Tibial artery (tissue), 4 donors: ENCODE results near the gene GSK3A.
"Not testable (repeated sequence)": the region's sequence is repeated elsewhere in the genome, so short reads cannot be mapped to it uniquely, and the experiment has no call there.

Source experiments
- DNase-seq, 2 donors: peaks; one replicate each; pipeline ENCODE4 v3.0.0-alpha.2; 2019
- H3K27ac ChIP-seq, 2 donors: fragments of 200-600 bp; sonication (generic) in 1 of 2; 1 replicate in 1 of 2; 2 replicates in 1 of 2; pipeline ENCODE4 v1.5.1; 2018 to 2019; ENCODE audit warnings: mild to moderate bottlenecking in 1 of 2
- H3K27me3 ChIP-seq, 2 donors: fragments of 200-600 bp; sonication (generic) in 1 of 2; one replicate each; pipeline versions ENCODE4 v1.5.1 to v1.6.0; 2016 to 2019
- H3K36me3 ChIP-seq, 3 donors: fragments of 200-600 bp; sonication (generic) in 2 of 3; one replicate each; pipeline ENCODE4 v1.5.1; 2016 to 2019; ENCODE audit warnings: mild to moderate bottlenecking in 2 of 3
- H3K4me1 ChIP-seq, 4 donors: fragments of 200-600 bp; sonication (generic) in 2 of 4; 1 replicate in 3 of 4; 2 replicates in 1 of 4; pipeline ENCODE4 v1.5.1; 2016 to 2019
- H3K4me3 ChIP-seq, 2 donors: fragments of 200-600 bp; sonication (generic) in 1 of 2; 1 replicate in 1 of 2; 2 replicates in 1 of 2; pipeline ENCODE4 v1.5.1; 2018 to 2019; ENCODE audit warnings: mild to moderate bottlenecking in 2 of 2
- H3K9me3 ChIP-seq, 3 donors: fragments of 200-600 bp; sonication (generic) in 1 of 3; one replicate each; pipeline ENCODE4 v1.5.1; 2016 to 2019
- intact Hi-C: fragments of 100-400 bp; cut with DNase I; formaldehyde crosslinking; loops from one replicate; pipeline ENCODE4 v1.15.0; 2023; ENCODE audit warnings: low total_unique reads
- TF ChIP-seq, protein P1 (sequence below), 2 experiments: fragments of 200-600 bp in 1 of 2; fragments of 450-650 bp in 1 of 2; IDR thresholded peaks; one replicate each; pipeline ENCODE4 v1.5.1; 2017 to 2019; ENCODE audit warnings: antibody characterized with exemption in 2 of 2, mild to moderate bottlenecking in 1 of 2, moderate library complexity in 1 of 2

Gene GSK3A

DNA sequence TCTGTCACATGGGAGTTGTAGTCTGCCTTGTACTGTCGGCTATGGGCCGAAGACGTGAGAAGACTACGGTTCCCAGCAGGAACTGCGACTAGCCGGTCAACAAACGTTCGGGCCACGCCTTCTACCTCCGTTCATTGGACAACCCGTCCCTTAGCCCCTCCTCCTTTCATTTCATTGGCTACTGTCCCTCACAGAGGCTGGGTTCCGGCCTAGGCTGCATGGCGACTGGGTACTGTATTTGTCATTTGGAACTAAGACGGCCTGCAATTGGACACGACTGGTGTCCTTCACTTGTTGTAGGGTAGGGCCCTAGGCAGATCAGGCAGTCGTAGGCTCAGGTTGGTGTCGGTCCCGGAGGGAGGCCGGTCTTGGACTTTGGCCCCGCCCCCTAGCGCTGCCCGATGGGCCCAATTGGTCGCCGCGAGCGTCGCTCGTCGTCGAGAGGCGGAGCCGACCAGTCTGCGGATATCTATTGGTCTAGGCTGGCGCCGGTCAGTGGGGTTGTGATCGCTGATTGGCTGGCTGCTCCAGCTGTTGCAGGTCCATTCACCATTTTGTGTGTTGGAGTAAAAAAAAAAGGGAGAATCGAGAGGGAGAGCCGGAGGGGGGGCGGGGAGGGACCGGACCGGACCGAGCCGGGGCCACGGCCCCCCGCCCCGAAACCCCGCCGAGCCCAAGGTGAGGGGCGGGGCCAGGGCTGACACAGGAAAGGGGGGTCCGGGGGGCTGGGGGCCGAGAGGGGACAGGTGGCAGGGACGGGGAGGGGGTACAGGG, 26.5 kb upstream of the GSK3A start, which contains the start of gene CIC:
Gene CIC, plus strand, starts transcription at position 549 of the 774 bp plus-strand sequence. CDS start 2,532 bp downstream, outside the sequence.
- Histone ChIP-seq H3K36me3 (peaks cover 19 to 23% (median 22%) of the 10 kb centered on the region in 3 donors), H3K9me3 (no peaks in the 10 kb centered on the region), H3K27me3 (no peaks in the 10 kb centered on the region), H3K27ac (peak within 1 kb of the TSS; percentile 96 to 99), H3K4me1 (peaks cover 0 to 50% (median 32%) of the 10 kb centered on the region in 4 donors), H3K4me3 (peak within 1 kb of the TSS; percentile 70 to 75)
- intact Hi-C loops: loop anchor here (1.0 kb wide), 1 partner anchor 15 kb away; no protein-coding TSS in a partner anchor
- peak; percentile 100 for DNase-seq
- TF ChIP-seq, protein P1, sequence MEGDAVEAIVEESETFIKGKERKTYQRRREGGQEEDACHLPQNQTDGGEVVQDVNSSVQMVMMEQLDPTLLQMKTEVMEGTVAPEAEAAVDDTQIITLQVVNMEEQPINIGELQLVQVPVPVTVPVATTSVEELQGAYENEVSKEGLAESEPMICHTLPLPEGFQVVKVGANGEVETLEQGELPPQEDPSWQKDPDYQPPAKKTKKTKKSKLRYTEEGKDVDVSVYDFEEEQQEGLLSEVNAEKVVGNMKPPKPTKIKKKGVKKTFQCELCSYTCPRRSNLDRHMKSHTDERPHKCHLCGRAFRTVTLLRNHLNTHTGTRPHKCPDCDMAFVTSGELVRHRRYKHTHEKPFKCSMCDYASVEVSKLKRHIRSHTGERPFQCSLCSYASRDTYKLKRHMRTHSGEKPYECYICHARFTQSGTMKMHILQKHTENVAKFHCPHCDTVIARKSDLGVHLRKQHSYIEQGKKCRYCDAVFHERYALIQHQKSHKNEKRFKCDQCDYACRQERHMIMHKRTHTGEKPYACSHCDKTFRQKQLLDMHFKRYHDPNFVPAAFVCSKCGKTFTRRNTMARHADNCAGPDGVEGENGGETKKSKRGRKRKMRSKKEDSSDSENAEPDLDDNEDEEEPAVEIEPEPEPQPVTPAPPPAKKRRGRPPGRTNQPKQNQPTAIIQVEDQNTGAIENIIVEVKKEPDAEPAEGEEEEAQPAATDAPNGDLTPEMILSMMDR (IDR thresholded peaks at IDR 0.05): peak in 1 of 2 experiments; percentile 2

DNA sequence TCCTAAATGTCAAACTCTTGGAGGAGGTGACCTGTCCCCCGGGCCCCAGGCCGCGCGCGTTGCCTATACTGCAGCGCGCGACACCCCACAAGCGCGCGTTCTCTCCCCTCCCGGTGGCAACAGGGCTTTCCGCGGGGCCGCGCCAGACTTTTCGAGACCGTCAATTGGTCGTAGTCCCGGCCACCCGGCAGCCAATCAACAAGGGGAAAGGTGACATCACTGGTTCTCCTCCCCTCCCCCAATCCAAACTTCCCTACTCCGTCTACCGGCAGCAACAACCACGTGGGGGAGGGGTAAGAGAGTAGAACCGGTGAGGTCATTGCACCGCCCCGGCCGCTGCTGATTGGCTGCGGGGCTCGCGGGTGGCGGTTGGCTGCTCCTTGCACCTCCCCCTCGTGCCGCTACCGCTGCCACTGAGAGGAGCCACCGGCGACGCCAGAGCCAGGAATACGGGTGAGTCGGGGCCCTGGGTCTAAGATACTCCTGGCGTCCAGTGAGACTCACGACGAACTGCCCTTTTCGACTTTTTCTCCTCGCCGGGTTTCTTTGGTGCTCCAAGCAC, 25.8 kb upstream of the GSK3A start:
- Histone ChIP-seq H3K4me3 (peak overlapping the region; percentile 59 to 75), H3K4me1 (peaks cover 0 to 44% (median 31%) of the 10 kb centered on the region in 4 donors), H3K9me3 (no peaks in the 10 kb centered on the region), H3K36me3 (peaks cover 12 to 16% (median 15%) of the 10 kb centered on the region in 3 donors), H3K27me3 (no peaks in the 10 kb centered on the region), H3K27ac (peak overlapping the region; percentile 94 to 99)
- TF ChIP-seq, protein P1 (IDR thresholded peaks at IDR 0.05): peak in 1 of 2 experiments; percentile 15
- intact Hi-C loops: loop anchor here (1.0 kb wide), 1 partner anchor 14 kb away; no protein-coding TSS in a partner anchor
- DNase-seq: peak; percentile 99 to 100

DNA sequence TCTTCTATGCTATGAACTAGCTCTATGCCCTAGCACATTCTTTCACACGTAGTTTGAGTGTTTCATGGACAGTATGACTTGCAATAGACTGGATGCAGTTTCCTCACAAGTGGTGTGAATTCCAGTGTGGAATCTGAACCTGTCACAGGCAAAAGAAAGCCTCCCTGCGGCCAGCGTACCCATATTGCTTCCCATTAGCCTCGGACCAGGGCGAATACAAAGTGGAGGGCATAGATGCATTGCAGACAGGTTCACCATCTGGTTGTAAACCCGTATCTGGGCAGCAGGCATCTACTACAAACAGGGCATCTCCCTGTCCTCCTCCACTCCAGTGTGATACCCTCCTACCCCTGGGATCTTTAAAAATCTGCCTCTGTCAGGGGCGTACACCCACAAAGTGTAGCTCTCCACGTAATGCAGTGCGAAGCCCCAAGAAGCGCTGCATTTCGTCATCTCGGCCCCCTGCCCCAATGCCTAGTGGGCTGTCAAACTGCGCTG, 25.3 kb upstream of the GSK3A start:
- Histone ChIP-seq H3K4me1 (peaks cover 0 to 40% (median 31%) of the 10 kb centered on the region in 4 donors), H3K27me3 (no peaks in the 10 kb centered on the region), H3K9me3 (no peaks in the 10 kb centered on the region), H3K4me3 (peak overlapping the region; percentile 59 to 75), H3K36me3 (peaks cover 7 to 11% (median 10%) of the 10 kb centered on the region in 3 donors), H3K27ac (peak overlapping the region; percentile 94 to 99)
- TF ChIP-seq, protein P1 (IDR thresholded peaks at IDR 0.05): no peak
- intact Hi-C loops: loop anchor here (1.0 kb wide), 1 partner anchor 13 kb away; no protein-coding TSS in a partner anchor
- DNase-seq: no peak

DNA sequence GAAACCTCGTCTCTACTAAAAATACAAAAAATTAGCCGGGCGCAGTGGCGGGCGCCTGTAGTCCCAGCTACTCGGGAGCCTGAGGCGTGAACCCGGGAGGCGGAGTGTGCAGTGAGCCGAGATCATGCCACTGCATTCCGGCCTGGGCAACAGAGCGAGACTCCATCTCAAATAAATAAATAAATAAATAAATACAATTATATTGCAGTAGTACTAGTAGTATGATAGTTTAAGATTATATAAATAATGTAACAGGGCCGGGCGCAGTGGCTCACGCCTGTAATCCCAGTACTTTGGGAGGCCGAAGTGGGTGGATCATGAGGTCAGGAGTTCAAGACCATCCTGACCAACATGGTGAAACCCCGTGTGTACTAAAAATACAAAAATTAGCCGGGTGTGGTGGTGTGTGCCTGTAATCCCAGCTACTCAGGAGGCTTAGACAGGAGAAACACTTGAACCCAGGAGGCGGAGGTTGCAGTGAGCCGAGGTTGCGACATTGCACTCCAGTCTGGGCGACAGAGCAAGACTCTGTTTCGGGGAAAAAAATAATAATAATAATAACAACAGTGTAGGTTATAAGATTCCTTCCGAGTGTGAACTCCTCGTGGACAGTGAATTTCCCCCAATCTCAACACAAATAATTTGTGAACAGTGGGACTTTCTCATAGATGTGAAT, 24.7 kb upstream of the GSK3A start:
- intact Hi-C loops, H3K27me3 ChIP-seq, H3K9me3 ChIP-seq, H3K27ac ChIP-seq, H3K4me3 ChIP-seq, H3K36me3 ChIP-seq, DNase-seq: not testable (repeated sequence)
- H3K4me1 ChIP-seq: peaks cover 0 to 34% (median 29%) of the 10 kb centered on the region in 4 donors

DNA sequence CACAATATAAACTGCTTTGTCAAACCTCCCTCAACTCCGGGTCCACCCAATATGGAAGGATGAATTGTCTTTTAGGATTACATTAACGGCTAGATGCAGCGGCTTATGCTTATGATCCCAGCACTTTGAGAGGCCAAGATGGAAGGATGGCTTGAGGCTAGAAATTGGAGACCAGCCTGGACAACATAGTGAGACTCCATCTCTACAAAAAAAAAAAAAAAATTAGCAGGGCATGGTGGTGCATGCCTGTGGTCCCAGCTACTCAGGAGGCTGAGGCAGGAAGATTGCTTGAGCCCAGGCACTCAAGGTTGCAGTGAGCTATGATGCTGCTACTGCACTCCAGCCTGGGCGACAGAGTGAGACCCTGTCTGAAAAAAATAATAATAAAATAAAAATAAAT, 23.7 kb upstream of the GSK3A start:
- DNase-seq, intact Hi-C loops, H3K27me3 ChIP-seq, H3K9me3 ChIP-seq, H3K4me3 ChIP-seq, H3K27ac ChIP-seq, H3K36me3 ChIP-seq: not testable (repeated sequence)
- H3K4me1 ChIP-seq: peaks cover 0 to 24% (median 21%) of the 10 kb centered on the region in 4 donors

DNA sequence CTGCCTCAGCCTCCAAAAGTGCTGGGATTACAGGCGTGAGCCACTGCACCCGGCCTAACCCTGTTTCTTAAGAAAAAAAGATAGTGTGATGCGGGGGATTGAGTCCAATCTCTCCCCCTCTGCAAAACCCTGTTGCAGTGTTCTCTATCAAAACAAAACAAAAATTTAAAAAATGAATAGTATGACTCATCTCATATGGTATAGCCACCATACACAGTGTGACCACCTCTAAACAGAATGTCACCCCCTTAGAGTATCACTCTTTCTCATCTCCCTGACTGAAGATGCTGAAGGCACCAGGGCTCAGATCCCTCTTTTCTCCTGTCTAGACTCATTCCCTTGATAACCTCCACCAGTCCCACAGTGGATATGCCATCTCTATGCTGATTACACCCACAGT, 19.4 kb upstream of the GSK3A start:
- H3K4me1 ChIP-seq: no peaks in the 10 kb centered on the region
- H3K9me3 ChIP-seq: no peaks in the 10 kb centered on the region
- H3K27ac ChIP-seq: no peak overlapping the region
- intact Hi-C loops: no loop called here
- H3K4me3 ChIP-seq: no peak overlapping the region
- DNase-seq: no peak
- TF ChIP-seq, protein P1 (IDR thresholded peaks at IDR 0.05): no peak
- H3K36me3 ChIP-seq: no peaks in the 10 kb centered on the region
- H3K27me3 ChIP-seq: no peaks in the 10 kb centered on the region

DNA sequence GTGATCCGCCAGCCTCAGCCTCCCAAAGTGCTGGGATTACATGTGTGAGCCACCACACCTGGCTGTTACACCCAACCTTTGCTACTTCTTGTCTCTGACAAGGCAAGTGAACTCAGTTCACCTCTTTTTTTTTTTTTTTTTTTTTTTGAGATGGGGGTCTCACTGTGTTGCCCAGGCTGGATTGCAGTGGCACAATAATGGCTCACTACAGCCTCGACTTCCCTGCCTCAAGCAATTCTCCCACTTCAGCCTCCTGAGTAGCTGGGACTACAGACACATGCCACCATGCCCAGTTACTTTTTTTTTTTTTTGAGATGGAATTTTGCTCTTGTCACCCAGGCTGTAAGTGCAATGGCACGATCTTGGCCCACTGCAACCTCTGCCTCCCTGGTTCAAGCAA, 15.4 kb upstream of the GSK3A start:
- peaks cover 0 to 15% (median 12%) of the 10 kb centered on the region in 4 donors for H3K4me1 ChIP-seq
- H3K4me3 ChIP-seq, H3K27me3 ChIP-seq, H3K36me3 ChIP-seq, H3K9me3 ChIP-seq, H3K27ac ChIP-seq, intact Hi-C loops, DNase-seq: not testable (repeated sequence)
